LNCAP (cell line): ENCODE data around the gene POU2AF3.

Source experiments
- TF ChIP-seq, protein P1 (sequence below): fragments of 450-650 bp; IDR thresholded peaks from 2 replicates; pipeline ENCODE4 v1.5.1; 2017; ENCODE audit warnings: mild to moderate bottlenecking

Gene POU2AF3

DNA sequence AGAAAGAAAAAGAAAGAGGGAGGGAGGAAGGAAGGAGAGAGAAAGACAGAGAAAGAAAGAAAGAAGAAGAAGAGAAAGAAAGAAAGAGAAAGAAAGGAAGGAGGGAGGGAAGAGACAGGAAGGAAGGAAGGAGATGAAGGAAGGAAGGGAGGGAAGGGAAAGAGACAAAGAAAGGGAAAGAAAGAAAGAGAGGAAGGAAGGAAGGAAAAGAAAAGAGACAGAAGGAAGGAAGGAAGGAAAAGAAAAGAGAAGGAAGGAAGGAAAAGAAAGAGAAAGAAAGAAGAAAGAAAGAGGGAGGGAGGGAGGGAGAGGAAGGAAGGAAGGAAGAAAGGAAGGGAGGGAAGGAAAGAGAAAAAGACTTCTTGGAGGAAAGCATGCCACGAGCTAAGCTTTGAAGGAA lies 33.7 kb upstream of the POU2AF3 start:
- TF ChIP-seq, protein P1, sequence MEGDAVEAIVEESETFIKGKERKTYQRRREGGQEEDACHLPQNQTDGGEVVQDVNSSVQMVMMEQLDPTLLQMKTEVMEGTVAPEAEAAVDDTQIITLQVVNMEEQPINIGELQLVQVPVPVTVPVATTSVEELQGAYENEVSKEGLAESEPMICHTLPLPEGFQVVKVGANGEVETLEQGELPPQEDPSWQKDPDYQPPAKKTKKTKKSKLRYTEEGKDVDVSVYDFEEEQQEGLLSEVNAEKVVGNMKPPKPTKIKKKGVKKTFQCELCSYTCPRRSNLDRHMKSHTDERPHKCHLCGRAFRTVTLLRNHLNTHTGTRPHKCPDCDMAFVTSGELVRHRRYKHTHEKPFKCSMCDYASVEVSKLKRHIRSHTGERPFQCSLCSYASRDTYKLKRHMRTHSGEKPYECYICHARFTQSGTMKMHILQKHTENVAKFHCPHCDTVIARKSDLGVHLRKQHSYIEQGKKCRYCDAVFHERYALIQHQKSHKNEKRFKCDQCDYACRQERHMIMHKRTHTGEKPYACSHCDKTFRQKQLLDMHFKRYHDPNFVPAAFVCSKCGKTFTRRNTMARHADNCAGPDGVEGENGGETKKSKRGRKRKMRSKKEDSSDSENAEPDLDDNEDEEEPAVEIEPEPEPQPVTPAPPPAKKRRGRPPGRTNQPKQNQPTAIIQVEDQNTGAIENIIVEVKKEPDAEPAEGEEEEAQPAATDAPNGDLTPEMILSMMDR: no peak

DNA sequence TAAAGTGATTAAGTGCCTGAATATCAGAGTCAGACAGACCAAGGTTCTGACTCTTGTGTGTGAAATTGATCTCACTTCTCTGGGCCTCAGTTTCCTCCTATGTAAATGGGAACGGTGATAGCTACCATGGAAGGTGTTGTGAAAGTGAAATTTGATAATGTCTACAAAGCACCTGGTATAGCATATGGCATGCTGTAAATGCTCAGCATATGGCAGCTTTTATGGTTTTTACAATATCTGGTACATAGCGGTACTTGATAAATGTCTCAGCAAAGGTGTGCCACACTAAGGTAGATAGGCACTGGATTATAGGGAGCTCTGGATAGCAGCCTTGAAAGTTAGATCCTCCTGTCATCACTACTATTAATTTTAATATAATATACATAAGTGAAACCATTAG lies 32.9 kb upstream of the POU2AF3 start:
- TF ChIP-seq, protein P1: no peak

DNA sequence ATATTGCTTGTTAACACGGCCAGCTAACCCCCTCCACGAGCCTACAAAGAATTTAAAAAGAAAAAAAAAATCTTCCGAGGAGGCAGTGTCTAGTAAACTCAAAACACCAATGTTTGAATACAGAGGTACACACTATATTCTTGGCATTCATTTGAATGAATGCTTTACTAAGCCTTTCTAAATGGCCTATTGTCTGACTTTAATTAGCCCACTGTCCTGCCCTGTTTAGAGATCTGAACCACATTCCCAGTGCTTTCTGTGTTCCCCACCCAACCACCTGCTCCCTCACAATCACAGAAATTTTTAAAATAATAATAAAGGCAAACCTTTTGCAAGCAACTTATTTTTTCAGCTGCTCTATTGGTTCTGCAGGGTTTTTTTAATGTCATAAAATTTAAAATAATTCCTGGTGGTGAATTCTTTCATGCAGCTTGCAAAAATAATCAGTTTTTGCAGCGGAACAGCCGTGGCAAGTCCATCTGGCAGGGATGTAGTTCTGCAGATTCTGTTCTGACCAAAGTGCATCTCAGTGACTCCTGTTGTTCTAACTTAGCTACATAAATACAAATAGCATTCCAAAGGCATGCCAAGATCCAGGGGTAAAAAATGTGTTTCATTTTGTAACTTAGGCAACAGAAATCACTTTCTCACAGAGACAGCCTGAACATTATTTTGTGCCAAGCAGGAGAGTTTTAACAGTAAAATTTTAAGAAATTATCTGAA lies 29.0 kb upstream of the POU2AF3 start:
- TF ChIP-seq, protein P1: no peak

DNA sequence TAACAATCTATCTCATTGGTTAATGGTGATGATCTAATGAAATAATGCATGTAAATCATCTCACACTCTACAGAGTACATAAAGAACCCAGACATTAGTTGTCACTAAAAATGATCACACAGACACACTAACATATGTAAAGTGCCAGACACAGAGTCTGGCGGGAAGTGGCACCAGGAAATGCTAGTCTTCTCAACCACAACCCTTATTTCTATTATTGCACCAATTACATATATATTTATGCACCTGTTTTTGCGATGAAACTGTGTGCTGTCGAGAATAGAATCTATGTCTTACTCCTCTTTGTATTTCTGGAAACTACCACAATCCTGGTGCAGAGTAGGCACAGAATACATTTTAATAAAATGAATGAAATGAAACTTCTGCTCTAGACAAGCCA lies 25.9 kb upstream of the POU2AF3 start:
- TF ChIP-seq, protein P1: no peak

DNA sequence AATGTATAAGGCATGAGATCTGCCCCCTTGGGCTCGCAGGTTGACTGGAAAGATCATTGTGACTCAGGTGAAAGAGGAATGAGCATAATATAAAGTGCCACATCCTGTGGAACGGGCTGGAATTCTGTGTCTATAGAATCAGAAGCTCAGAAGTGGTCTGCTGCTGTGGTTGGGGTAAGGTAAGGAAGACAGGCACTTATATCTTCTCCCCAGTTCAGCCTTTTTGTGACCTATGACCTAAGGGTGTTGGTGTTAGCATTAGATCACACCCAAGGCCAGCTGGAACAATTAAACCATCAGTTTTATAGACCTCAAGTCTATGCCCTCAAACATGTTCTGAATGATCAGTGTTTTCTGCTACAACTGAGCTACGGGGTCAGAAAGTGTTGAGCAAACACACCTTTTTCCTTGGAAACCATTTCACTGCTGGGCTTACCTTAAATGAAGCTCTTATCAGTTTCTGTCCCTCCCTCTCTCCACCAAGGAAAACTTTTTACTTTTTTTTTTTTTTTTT lies 15.7 kb upstream of the POU2AF3 start:
- TF ChIP-seq, protein P1: no peak

DNA sequence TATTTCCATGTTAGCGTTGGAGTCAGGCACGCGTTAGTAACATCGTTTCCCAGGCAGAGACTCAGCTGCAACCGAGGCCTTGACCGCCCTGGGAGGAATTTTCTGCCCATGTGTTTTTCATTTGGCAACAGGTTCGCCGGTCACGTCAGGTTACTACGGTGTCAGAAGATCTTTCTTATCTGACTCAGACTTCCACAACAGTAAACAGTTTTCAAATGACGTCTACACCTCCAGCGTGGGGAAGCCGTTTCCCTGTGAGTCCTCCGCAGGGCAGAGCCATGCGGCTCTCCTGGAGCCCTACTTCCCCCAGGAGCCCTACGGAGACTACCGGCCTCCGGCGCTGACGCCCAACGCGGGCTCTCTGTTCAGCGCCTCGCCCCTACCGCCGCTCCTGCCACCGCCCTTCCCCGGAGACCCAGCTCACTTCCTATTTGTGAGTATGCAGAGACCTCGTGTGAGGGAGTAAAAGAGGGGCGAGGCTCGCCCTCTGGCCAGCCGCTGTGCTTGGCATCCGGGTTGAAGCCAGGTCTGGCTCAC lies 14.3 kb upstream of the POU2AF3 start:
- TF ChIP-seq, protein P1: no peak

DNA sequence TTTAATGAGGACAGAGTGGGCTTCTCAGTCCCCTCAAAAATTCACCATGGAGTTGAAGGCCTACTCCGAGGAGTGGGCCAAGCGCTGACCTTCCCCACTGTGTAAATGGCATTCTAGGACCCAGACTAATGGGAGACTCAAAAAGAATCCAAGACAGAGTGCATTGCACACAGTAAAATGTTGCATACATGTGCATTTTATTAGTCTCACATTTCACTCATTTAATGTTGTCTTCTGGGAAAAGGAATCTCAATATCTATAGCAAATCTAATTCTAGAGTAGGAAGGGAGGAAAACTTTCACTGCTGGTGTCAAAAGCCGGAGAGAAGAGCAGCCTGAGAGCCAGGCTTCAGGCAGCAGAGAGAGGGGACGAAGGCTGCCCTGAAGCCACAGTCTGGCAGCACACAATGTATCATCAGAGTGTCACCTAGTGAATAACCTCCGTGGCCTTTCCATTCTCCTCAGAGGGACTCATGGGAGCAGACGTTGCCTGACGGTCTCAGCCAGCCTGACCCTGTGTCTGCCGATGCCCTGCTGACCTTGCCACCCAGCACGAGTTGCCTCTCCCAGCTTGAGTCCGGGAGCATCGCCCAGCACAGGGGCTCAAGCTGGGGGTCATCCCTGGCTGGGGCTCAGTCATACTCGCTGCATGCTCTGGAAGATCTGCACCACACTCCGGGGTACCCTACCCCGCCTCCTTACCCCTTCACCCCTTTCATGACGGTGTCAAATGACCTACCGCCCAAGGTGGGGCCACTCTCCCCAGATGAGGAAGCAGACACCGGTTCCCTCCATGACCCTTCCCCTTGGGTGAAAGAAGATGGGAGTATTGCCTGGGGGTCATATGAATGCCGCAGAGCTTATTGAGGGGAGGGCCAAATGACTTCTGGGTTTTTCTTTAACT lies 12.9 kb upstream of the POU2AF3 start:
- TF ChIP-seq, protein P1: no peak
